Measurements from ENCODE around the gene CYSLTR2. TPM values are rescaled to one million over a fixed set of nuclear protein-coding genes. Genes with fewer than 3 reads are reported as not detected.
A peak's percentile ranks its signal among the peaks of the same experiment; 100 is the strongest.
"Not testable (repeated sequence)": the region's sequence is repeated elsewhere in the genome, so short reads cannot be mapped to it uniquely, and the experiment has no call there.

Gene CYSLTR2
- total RNA-seq, 3 donors from 2014 or later = 0.40 to 0.53 (median 0.43) TPM

- Mint-ChIP-seq H3K27me3 (ENCODE audit: low read depth) (no peaks in the 10 kb centered on the region), H3K9me3 (peaks cover 8% of the 10 kb centered on the region), H3K4me1 (ENCODE audit: low read depth) (no peaks in the 10 kb centered on the region), H3K36me3 (ENCODE audit: insufficient read depth) (peaks cover 24% of the 10 kb centered on the region), H3K4me3 (no peak overlapping the region)
- ATAC-seq (no peak), DNase-seq (no peak)
Measured at GRCh38 chr13:48687249-48687648, 33.5 kb downstream of the CYSLTR2 start.

DNA sequence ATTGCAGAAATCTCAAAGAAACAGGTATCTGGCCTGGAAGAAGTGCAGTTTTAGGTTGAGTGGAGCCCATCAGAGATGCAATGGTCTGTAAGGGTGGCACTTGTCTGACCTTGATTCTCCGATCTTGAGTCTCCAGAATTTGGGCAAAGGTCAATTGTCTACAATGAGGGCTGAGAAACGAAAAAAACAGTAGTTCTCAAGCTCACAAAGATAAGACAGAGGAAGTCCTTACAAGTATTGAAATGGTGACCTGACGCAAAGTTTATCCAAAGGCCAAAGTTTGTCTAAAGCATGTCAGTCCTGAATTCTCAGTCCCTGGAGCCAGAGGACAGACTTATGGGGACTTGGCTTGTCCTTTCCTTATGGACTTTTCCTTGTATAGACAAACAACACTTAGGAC, 40.3 kb downstream of the CYSLTR2 start:
- H3K36me3 Mint-ChIP-seq (ENCODE audit: insufficient read depth) = peaks cover 22% of the 10 kb centered on the region
- DNase-seq (no peak), ATAC-seq (no peak)
- no peaks in the 10 kb centered on the region for H3K27me3 Mint-ChIP-seq (ENCODE audit: low read depth)
- peaks cover 5% of the 10 kb centered on the region for H3K9me3 Mint-ChIP-seq
- no peak overlapping the region for H3K4me3 Mint-ChIP-seq
- no peaks in the 10 kb centered on the region for H3K4me1 Mint-ChIP-seq (ENCODE audit: low read depth)

- peaks cover 19% of the 10 kb centered on the region for H3K36me3 Mint-ChIP-seq (ENCODE audit: insufficient read depth)
- no peaks in the 10 kb centered on the region for H3K4me1 Mint-ChIP-seq (ENCODE audit: low read depth)
- H3K4me3 Mint-ChIP-seq = no peak overlapping the region
- no peaks in the 10 kb centered on the region for H3K27me3 Mint-ChIP-seq (ENCODE audit: low read depth)
- no peak for ATAC-seq
- DNase-seq = no peak
- H3K9me3 Mint-ChIP-seq = no peaks in the 10 kb centered on the region
Measured at GRCh38 chr13:48695776-48696175, 42.0 kb downstream of the CYSLTR2 start.

GRCh38 chr13:48696676-48697075, 42.9 kb downstream of the CYSLTR2 start:
- H3K4me1 Mint-ChIP-seq (ENCODE audit: low read depth); H3K4me3 Mint-ChIP-seq; H3K27me3 Mint-ChIP-seq (ENCODE audit: low read depth); ATAC-seq; H3K9me3 Mint-ChIP-seq; DNase-seq: not testable (repeated sequence)
- H3K36me3 Mint-ChIP-seq (ENCODE audit: insufficient read depth) = peaks cover 23% of the 10 kb centered on the region

- peaks cover 19% of the 10 kb centered on the region for H3K4me1 Mint-ChIP-seq (ENCODE audit: low read depth)
- H3K27me3 Mint-ChIP-seq (ENCODE audit: low read depth) = no peaks in the 10 kb centered on the region
- peaks cover 37% of the 10 kb centered on the region for H3K36me3 Mint-ChIP-seq (ENCODE audit: insufficient read depth)
- H3K4me3 Mint-ChIP-seq = no peak overlapping the region
- ATAC-seq = no peak
- no peak for DNase-seq
- peaks cover 20% of the 10 kb centered on the region for H3K9me3 Mint-ChIP-seq
Measured at GRCh38 chr13:48707405-48707804, 53.7 kb downstream of the CYSLTR2 start.

DNA sequence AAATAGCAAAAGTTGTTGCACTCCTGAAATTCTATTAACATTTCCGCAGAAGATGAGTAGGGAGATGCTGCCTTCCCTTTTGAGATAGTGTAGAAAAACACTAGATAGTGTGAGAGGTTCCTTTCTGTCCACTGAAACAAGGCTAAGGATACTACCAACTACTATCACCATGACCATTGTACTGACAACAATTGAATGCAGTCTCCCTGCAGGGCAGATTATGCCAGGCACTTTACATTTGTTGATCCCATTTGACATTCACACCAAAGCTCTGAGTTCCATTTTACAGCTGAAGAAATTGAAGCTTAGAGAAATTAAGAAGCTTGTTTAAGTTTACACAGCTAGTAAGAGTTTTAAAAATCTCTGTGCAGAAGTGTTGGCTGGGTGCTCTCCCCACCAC, 55.0 kb downstream of the CYSLTR2 start:
- Mint-ChIP-seq H3K36me3 (ENCODE audit: insufficient read depth) (peaks cover 39% of the 10 kb centered on the region), H3K4me3 (no peak overlapping the region), H3K9me3 (peaks cover 26% of the 10 kb centered on the region), H3K4me1 (ENCODE audit: low read depth) (peaks cover 15% of the 10 kb centered on the region), H3K27me3 (ENCODE audit: low read depth) (no peaks in the 10 kb centered on the region)
- DNase-seq (no peak), ATAC-seq (no peak)

- Mint-ChIP-seq H3K36me3 (ENCODE audit: insufficient read depth) (peaks cover 41% of the 10 kb centered on the region), H3K9me3 (peaks cover 29% of the 10 kb centered on the region), H3K27me3 (ENCODE audit: low read depth) (no peaks in the 10 kb centered on the region), H3K4me1 (ENCODE audit: low read depth) (peaks cover 15% of the 10 kb centered on the region), H3K4me3 (no peak overlapping the region)
- no peak for DNase-seq
- ATAC-seq = peak; percentile 63 to 67
Measured at GRCh38 chr13:48709213-48709612, 55.5 kb downstream of the CYSLTR2 start.

- Mint-ChIP-seq H3K4me1 (ENCODE audit: low read depth) (peaks cover 8% of the 10 kb centered on the region), H3K27me3 (ENCODE audit: low read depth) (no peaks in the 10 kb centered on the region), H3K36me3 (ENCODE audit: insufficient read depth) (peaks cover 41% of the 10 kb centered on the region), H3K9me3 (peaks cover 27% of the 10 kb centered on the region), H3K4me3 (no peak overlapping the region)
- ATAC-seq (no peak), DNase-seq (no peak)
Measured at GRCh38 chr13:48710160-48710559, 56.4 kb downstream of the CYSLTR2 start.

- Mint-ChIP-seq H3K4me1 (ENCODE audit: low read depth) (peaks cover 8% of the 10 kb centered on the region), H3K27me3 (ENCODE audit: low read depth) (peaks cover 1% of the 10 kb centered on the region), H3K36me3 (ENCODE audit: insufficient read depth) (peaks cover 34% of the 10 kb centered on the region), H3K4me3 (no peak overlapping the region), H3K9me3 (peaks cover 38% of the 10 kb centered on the region)
- DNase-seq (no peak), ATAC-seq (no peak)
Measured at GRCh38 chr13:48712141-48712540, 58.4 kb downstream of the CYSLTR2 start.

DNA sequence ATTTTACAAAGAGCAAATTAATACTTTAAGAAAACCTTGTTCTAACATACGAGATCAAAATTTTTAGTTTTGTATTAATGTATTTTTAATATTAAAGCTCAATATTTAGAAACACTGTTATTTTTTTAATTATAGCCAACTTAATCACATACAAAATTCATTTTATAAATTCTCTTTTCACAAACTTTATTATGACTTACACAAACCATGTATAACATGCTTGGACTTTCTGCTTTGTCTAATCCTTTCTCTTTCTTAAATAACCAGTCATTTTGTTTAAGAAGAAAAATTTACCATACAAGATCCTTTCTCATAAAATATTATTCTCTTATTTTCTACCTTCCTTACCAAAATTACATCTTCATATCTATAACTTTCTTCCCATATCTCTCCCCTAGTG, 62.2 kb downstream of the CYSLTR2 start:
- Mint-ChIP-seq H3K36me3 (ENCODE audit: insufficient read depth) (peaks cover 14% of the 10 kb centered on the region), H3K4me1 (ENCODE audit: low read depth) (no peaks in the 10 kb centered on the region), H3K27me3 (ENCODE audit: low read depth) (peaks cover 2% of the 10 kb centered on the region), H3K4me3 (no peak overlapping the region), H3K9me3 (peaks cover 36% of the 10 kb centered on the region)
- no peak for ATAC-seq
- DNase-seq = no peak

DNA sequence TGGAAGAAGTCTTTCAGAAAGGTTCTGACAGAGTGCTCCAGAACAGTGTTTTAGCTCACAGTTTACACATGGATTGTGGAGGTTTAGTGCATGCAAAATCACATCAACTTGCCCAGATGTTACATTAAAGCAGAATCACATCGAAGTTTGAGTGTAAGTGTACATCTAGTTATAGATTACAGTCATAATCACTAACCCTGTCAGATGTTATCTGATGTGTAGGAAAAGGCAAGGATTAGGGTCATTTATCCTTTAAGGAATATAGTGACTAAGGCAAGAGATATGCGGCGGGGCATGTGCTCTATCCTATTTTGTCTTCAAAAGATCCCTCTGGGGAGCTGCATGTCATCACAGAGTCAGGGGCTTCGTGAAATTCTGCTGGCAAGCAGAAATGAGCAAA, 66.9 kb downstream of the CYSLTR2 start:
- no peak for DNase-seq
- peaks cover 7% of the 10 kb centered on the region for H3K36me3 Mint-ChIP-seq (ENCODE audit: insufficient read depth)
- H3K4me3 Mint-ChIP-seq = no peak overlapping the region
- no peaks in the 10 kb centered on the region for H3K4me1 Mint-ChIP-seq (ENCODE audit: low read depth)
- ATAC-seq = no peak
- H3K9me3 Mint-ChIP-seq = peaks cover 24% of the 10 kb centered on the region
- peaks cover 2% of the 10 kb centered on the region for H3K27me3 Mint-ChIP-seq (ENCODE audit: low read depth)

DNA sequence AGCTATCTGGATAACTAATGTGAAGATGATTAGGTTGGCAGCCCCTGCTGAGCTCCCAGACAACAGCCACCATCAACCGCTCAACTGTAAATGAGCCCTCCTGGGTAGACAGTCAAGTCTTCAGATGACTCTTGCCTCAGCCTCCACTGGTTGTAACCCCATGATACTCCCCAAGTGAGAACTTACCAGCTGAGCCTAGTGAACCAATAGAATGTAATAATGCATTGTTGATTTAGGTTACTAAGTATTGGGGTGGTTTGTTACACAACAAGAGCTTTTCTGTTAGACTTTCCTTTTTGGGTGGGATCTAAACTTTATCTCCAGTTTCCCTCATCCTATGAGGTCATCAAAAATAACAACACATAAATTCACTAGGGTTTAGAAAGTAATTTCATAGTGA, 69.4 kb downstream of the CYSLTR2 start:
- Mint-ChIP-seq H3K4me3 (no peak overlapping the region), H3K36me3 (ENCODE audit: insufficient read depth) (peaks cover under 1% of the 10 kb centered on the region), H3K9me3 (peaks cover 3% of the 10 kb centered on the region), H3K27me3 (ENCODE audit: low read depth) (no peaks in the 10 kb centered on the region), H3K4me1 (ENCODE audit: low read depth) (no peaks in the 10 kb centered on the region)
- ATAC-seq (no peak), DNase-seq (no peak)

DNA sequence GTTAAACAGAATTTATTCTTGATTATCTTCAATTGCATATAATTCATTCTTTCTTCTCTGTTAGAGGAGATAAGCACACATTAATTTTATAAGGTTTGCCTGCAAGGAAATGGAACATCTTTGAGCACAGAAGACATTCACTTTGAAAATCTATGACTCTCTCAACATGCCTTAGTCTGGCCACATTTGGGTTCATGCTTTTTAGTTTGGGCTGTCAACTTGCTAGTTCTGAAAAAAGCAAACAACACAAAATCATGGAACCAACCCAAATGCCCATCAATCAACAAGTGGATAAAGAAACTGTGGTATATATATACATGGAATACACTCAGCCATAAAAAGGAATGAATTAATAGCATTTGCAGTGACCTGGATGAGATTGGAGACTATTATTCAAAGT, 71.5 kb downstream of the CYSLTR2 start:
- ATAC-seq = no peak
- Mint-ChIP-seq H3K4me3 (no peak overlapping the region), H3K9me3 (no peaks in the 10 kb centered on the region), H3K36me3 (ENCODE audit: insufficient read depth) (no peaks in the 10 kb centered on the region), H3K27me3 (ENCODE audit: low read depth) (no peaks in the 10 kb centered on the region), H3K4me1 (ENCODE audit: low read depth) (no peaks in the 10 kb centered on the region)
- DNase-seq = no peak

GRCh38 chr13:48726711-48727110, 73.0 kb downstream of the CYSLTR2 start:
- no peak for DNase-seq
- Mint-ChIP-seq H3K4me1 (ENCODE audit: low read depth) (peaks cover 11% of the 10 kb centered on the region), H3K36me3 (ENCODE audit: insufficient read depth) (no peaks in the 10 kb centered on the region), H3K9me3 (no peaks in the 10 kb centered on the region), H3K27me3 (ENCODE audit: low read depth) (peaks cover 2% of the 10 kb centered on the region), H3K4me3 (no peak overlapping the region)
- no peak for ATAC-seq

DNA sequence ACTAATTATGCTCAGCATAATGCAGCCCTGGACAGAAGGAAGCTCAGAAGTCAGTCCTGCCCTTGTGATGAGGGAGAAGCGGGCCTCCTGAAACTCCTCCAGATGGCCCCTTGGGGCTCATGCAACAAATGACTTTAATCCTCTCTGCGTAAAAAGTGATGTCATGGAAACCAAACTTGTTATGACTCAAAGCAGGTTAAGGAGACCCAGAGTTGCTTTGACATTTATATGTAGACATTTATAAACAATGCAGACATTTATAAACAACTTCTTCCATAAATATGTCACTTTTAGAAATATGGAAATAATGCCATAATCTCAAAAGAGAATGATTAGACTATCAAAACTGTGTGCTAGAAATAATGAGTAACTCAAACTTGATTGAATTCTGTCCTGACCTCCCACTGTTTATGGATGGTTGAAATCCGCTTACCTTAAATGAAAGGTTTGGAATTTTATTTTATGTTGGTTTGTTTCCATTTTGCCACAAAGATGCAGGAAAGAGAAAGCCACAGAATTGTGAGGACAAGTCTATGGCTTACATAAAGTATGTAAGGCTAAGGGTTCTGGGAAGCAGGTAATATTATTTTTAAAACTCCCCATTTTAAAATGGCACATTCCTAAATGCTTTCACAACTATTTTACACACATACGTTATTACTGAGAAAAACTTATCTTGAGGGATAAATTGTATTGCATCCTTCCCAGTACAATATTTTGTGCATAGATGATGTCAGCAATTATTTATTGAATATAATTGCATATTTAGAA, 73.7 kb downstream of the CYSLTR2 start:
- DNase-seq = no peak
- no peak for ATAC-seq
- Mint-ChIP-seq H3K4me3 (no peak overlapping the region), H3K9me3 (no peaks in the 10 kb centered on the region), H3K4me1 (ENCODE audit: low read depth) (peaks cover 14% of the 10 kb centered on the region), H3K36me3 (ENCODE audit: insufficient read depth) (no peaks in the 10 kb centered on the region), H3K27me3 (ENCODE audit: low read depth) (peaks cover 2% of the 10 kb centered on the region)

Data from activated T-cell treated with anti-CD3 and anti-CD28 coated beads, Interleukin-2, amount 50 U/mL, for 4 hours (primary cell).